HEK293 (cell line): ENCODE results near the gene GABBR2.

Source experiments
- CTCF ChIA-PET: fragments of 350-600 bp; formaldehyde crosslinking; extraction: SDS; loops from one replicate; lab custom pipeline; 2021; ENCODE audit warnings: antibody characterized with exemption; lab: Yijun Ruan, JAX
- POLR2A ChIA-PET: fragments of 300-600 bp; formaldehyde crosslinking; extraction: SDS; loops from one replicate; lab custom pipeline; 2020; ENCODE audit warnings: antibody characterized with exemption, inconsistent platforms; lab: Yijun Ruan, JAX
- H3K27ac ChIP-seq: fragments of 200-500 bp; sonication (Bioruptor generic); 2 replicates; pipeline ENCODE4 v1.5.1; 2014; ENCODE audit warnings: low read depth, low read length, control low read depth, inconsistent platforms; ENCODE audit errors: extremely low read depth
- H3K36me3 ChIP-seq, 2 experiments: fragments of 200-500 bp in 1 of 2; sonication (Bioruptor generic) in 1 of 2; 1 replicate in 1 of 2; 2 replicates in 1 of 2; pipeline ENCODE4 v1.5.1; 2014 to 2017; ENCODE audit warnings: inconsistent platforms in 2 of 2, low read length in 2 of 2; ENCODE audit not compliant: control insufficient read depth in 2 of 2, insufficient read depth in 1 of 2
- H3K4me1 ChIP-seq: fragments of 200-500 bp; sonication (Bioruptor generic); 2 replicates; pipeline ENCODE4 v1.5.1; 2014; ENCODE audit warnings: mild to moderate bottlenecking, low read length, inconsistent platforms; ENCODE audit not compliant: control insufficient read depth, insufficient read depth
- H3K4me3 ChIP-seq: 2 replicates; pipeline ENCODE4 v1.5.1; 2011; ENCODE audit warnings: low read depth, mild to moderate bottlenecking, control low read depth, low read length, moderate library complexity
- H3K9me3 ChIP-seq: fragments of 200-500 bp; sonication (Bioruptor generic); 2 replicates; pipeline ENCODE4 v1.5.1; 2014; ENCODE audit warnings: low read depth, low read length, inconsistent platforms; ENCODE audit not compliant: control insufficient read depth, insufficient read depth
- EGR2 ChIP-seq: fragments of 450-650 bp; formaldehyde crosslinking; IDR thresholded peaks from 2 replicates; pipeline ENCODE4 v1.5.1; 2016; ENCODE audit warnings: low read depth, missing biosample characterization, missing genetic modification characterization
- GLIS2 ChIP-seq: fragments of 450-650 bp; formaldehyde crosslinking; IDR thresholded peaks from 2 replicates; pipeline ENCODE4 v1.5.1; 2016; ENCODE audit warnings: missing biosample characterization, missing genetic modification characterization
- KLF1 ChIP-seq: fragments of 450-650 bp; formaldehyde crosslinking; IDR thresholded peaks from 2 replicates; pipeline ENCODE4 v1.5.1; 2016; ENCODE audit warnings: missing biosample characterization, missing genetic modification characterization
- KLF8 ChIP-seq: fragments of 450-650 bp; formaldehyde crosslinking; IDR thresholded peaks from 2 replicates; pipeline ENCODE4 v1.5.1; 2016; ENCODE audit warnings: missing biosample characterization, missing genetic modification characterization
- MZF1 ChIP-seq: fragments of 450-650 bp; formaldehyde crosslinking; IDR thresholded peaks from 2 replicates; pipeline ENCODE4 v1.5.1; 2017; ENCODE audit warnings: missing biosample characterization, missing genetic modification characterization, borderline replicate concordance
- OVOL3 ChIP-seq: fragments of 450-650 bp; formaldehyde crosslinking; IDR thresholded peaks from 2 replicates; pipeline ENCODE4 v1.5.1; 2016; ENCODE audit warnings: missing biosample characterization, missing genetic modification characterization
- YY1 ChIP-seq: fragments of 450-650 bp; formaldehyde crosslinking; IDR thresholded peaks from 2 replicates; pipeline ENCODE4 v1.5.1; 2018; ENCODE audit warnings: missing biosample characterization, missing genetic modification characterization
- ZBTB17 ChIP-seq: fragments of 450-650 bp; formaldehyde crosslinking; IDR thresholded peaks from 2 replicates; pipeline ENCODE4 v1.5.1; 2016; ENCODE audit warnings: missing biosample characterization, missing genetic modification characterization
- ZBTB7A ChIP-seq: fragments of 450-650 bp; formaldehyde crosslinking; IDR thresholded peaks from 2 replicates; pipeline ENCODE4 v1.5.1; 2016; ENCODE audit warnings: low read depth, missing biosample characterization, missing genetic modification characterization
- ZFHX2 ChIP-seq: fragments of 450-650 bp; formaldehyde crosslinking; conservative IDR thresholded peaks from 2 replicates; pipeline ENCODE4 v1.5.1; 2016; ENCODE audit warnings: missing biosample characterization, missing genetic modification characterization
- ZFP37 ChIP-seq: fragments of 450-650 bp; formaldehyde crosslinking; IDR thresholded peaks from 2 replicates; pipeline ENCODE4 v1.5.1; 2016; ENCODE audit warnings: missing biosample characterization, missing genetic modification characterization
- ZNF114 ChIP-seq: fragments of 450-650 bp; formaldehyde crosslinking; IDR thresholded peaks from 2 replicates; pipeline ENCODE4 v1.5.0; 2017; ENCODE audit warnings: missing biosample characterization, missing genetic modification characterization
- ZNF202 ChIP-seq: fragments of 450-650 bp; formaldehyde crosslinking; IDR thresholded peaks from 2 replicates; pipeline ENCODE4 v1.5.1; 2016; ENCODE audit warnings: missing biosample characterization, missing genetic modification characterization, borderline replicate concordance
- ZNF23 ChIP-seq: fragments of 450-650 bp; formaldehyde crosslinking; IDR thresholded peaks from 2 replicates; pipeline ENCODE4 v1.5.1; 2016; ENCODE audit warnings: missing biosample characterization, missing genetic modification characterization, borderline replicate concordance
- ZNF366 ChIP-seq: fragments of 450-650 bp; formaldehyde crosslinking; conservative IDR thresholded peaks from 2 replicates; pipeline ENCODE4 v1.5.1; 2016; ENCODE audit warnings: missing biosample characterization, missing genetic modification characterization
- ZNF426 ChIP-seq: fragments of 450-650 bp; formaldehyde crosslinking; IDR thresholded peaks from 2 replicates; pipeline ENCODE4 v1.5.1; 2017; ENCODE audit warnings: missing biosample characterization, missing genetic modification characterization, mild to moderate bottlenecking, inconsistent platforms, moderate library complexity
- ZNF600 ChIP-seq: fragments of 450-650 bp; formaldehyde crosslinking; IDR thresholded peaks from 2 replicates; pipeline ENCODE4 v1.5.1; 2016; ENCODE audit warnings: missing biosample characterization, missing genetic modification characterization
- ZNF623 ChIP-seq: fragments of 450-650 bp; formaldehyde crosslinking; IDR thresholded peaks from 2 replicates; pipeline ENCODE4 v1.5.1; 2016; ENCODE audit warnings: missing biosample characterization, missing genetic modification characterization
- ZNF747 ChIP-seq: fragments of 450-650 bp; formaldehyde crosslinking; IDR thresholded peaks from 2 replicates; pipeline ENCODE4 v1.5.1; 2016; ENCODE audit warnings: missing biosample characterization, missing genetic modification characterization
- ZNF791 ChIP-seq: fragments of 450-650 bp; formaldehyde crosslinking; IDR thresholded peaks from 2 replicates; pipeline ENCODE4 v1.5.1; 2016; ENCODE audit warnings: missing biosample characterization, missing genetic modification characterization
- ZNF837 ChIP-seq: fragments of 450-650 bp; formaldehyde crosslinking; IDR thresholded peaks from 2 replicates; pipeline ENCODE4 v1.5.1; 2016; ENCODE audit warnings: missing biosample characterization, missing genetic modification characterization
- TF ChIP-seq, protein P1 (sequence below): fragments of 450-650 bp; formaldehyde crosslinking; IDR thresholded peaks from 2 replicates; pipeline ENCODE4 v1.5.1; 2016; ENCODE audit warnings: missing biosample characterization, missing genetic modification characterization, borderline replicate concordance
- TF ChIP-seq, protein P2 (sequence below): fragments of 450-650 bp; IDR thresholded peaks from 2 replicates; pipeline ENCODE4 v1.5.1; 2018; ENCODE audit warnings: missing biosample characterization, mild to moderate bottlenecking, missing genetic modification characterization
- TF ChIP-seq, protein P3 (sequence below): fragments of 450-650 bp; formaldehyde crosslinking; IDR thresholded peaks from 2 replicates; pipeline ENCODE4 v1.5.1; 2016; ENCODE audit warnings: missing biosample characterization, missing genetic modification characterization

GABBR2 gene

DNA sequence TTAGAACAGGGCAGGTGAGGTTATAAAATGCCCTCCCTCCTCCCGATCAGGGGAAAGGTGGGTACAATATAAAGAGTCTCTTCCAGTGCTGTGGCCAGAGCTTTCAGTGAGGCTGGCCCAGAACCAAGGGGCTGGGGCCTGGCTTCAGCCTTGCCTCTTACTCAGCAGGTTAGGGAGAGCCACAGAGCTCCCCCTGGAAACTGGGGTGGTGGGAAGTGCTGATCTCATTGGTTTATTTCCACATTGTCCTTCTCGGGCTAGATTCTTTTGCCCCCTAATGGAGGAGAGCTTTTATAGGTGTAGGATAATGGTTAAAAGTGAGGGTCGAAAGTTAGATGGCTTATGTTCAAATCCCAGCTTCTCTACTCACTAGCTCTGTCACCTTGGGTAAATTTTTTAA is 266.6 kb downstream of the GABBR2 start:
- Histone ChIP-seq H3K4me1 (no peaks in the 10 kb centered on the region), H3K9me3 (no peaks in the 10 kb centered on the region)
- ChIA-PET POLR2A (no interaction called here), CTCF (interaction anchor here (0.5 to 1.0 kb wide), 2 partner anchors 34 to 135 kb away, joined by 4 to 6 read pairs; no protein-coding TSS in a partner anchor)
- TF ChIP-seq GLIS2 (no peak), ZNF23 (no peak), ZNF600 (tag by site-specific recombination) (no peak), ZNF114 (tag by site-specific recombination) (no peak), ZNF837 (no peak), KLF8 (tag by site-specific recombination) (no peak), MZF1 (no peak), KLF1 (no peak), YY1 (tag by site-specific recombination) (no peak), ZNF623 (tag by site-specific recombination) (no peak)
- TF ChIP-seq, protein P1, sequence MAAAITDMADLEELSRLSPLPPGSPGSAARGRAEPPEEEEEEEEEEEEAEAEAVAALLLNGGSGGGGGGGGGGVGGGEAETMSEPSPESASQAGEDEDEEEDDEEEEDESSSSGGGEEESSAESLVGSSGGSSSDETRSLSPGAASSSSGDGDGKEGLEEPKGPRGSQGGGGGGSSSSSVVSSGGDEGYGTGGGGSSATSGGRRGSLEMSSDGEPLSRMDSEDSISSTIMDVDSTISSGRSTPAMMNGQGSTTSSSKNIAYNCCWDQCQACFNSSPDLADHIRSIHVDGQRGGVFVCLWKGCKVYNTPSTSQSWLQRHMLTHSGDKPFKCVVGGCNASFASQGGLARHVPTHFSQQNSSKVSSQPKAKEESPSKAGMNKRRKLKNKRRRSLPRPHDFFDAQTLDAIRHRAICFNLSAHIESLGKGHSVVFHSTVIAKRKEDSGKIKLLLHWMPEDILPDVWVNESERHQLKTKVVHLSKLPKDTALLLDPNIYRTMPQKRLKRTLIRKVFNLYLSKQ (tag by site-specific recombination): no peak
- TF ChIP-seq, all 188 proteins: peak for 0
- Histone ChIP-seq H3K36me3 (no peaks in the 10 kb centered on the region), H3K4me3 (no peak overlapping the region), H3K27ac (no peak overlapping the region)

DNA sequence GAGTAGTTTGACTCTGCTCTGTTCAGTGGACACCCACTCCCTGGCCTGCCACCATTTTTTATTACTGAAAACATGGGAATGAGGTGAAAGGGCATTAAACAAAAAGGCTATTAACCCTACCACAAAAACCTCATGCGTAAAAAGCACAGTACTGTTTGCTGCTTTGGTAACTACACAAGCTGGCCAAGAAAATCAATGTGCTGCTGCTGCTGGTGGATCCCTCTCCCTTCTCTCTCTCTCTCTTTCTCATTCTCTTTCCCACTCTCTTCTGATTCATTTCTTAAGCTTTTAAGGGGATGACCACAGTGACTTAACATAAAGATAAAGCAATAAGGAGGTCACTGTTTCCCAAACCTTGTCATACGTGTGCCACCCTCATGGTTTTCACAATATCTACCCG is 270.1 kb downstream of the GABBR2 start:
- ChIA-PET POLR2A (no interaction called here), CTCF (no interaction called here)
- Histone ChIP-seq H3K4me3 (no peak overlapping the region), H3K9me3 (no peaks in the 10 kb centered on the region), H3K27ac (no peak overlapping the region), H3K4me1 (no peaks in the 10 kb centered on the region), H3K36me3 (no peaks in the 10 kb centered on the region)
- TF ChIP-seq ZNF426: no peak

DNA sequence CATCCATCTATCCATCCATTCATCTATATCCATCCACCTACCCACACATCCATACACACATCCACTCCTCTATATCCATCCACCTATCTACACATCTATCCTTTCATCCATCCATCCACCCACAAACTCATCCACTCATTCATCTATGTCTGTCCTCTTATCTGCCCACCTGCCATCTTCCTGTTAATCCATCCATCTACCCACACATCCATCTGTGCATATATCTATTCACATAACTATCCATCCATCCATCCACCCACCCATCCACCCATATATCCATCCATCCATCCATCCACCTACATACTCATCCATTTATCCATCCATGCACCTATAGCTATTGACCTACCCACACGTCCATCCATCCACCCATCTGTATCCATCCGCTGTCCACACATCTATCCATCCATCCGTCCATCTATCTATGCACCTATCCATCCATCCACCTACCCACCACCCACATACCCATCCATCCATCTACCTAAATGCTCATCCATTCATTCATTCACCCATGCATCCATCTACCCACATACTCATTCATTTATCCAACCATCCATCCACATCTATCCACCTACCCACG is 271.2 kb downstream of the GABBR2 start:
- POLR2A ChIA-PET: no interaction called here
- CTCF ChIA-PET: no interaction called here
- Histone ChIP-seq H3K4me1 (no peaks in the 10 kb centered on the region), H3K27ac (no peak overlapping the region), H3K36me3 (no peaks in the 10 kb centered on the region), H3K4me3 (no peak overlapping the region), H3K9me3 (no peaks in the 10 kb centered on the region)
- TF ChIP-seq ZNF366 (tag by site-specific recombination) (peak; percentile 75), ZFHX2 (tag by site-specific recombination) (peak; percentile 64), ZFP37 (no peak), OVOL3 (tag by site-specific recombination) (no peak), KLF8 (tag by site-specific recombination) (no peak), ZNF202 (tag by site-specific recombination) (no peak), ZNF791 (tag by site-specific recombination) (no peak), ZNF747 (peak; percentile 31; the same call in 1 of the 2 replicates), ZBTB7A (tag by site-specific recombination) (no peak), EGR2 (tag by site-specific recombination) (peak; percentile 94), ZBTB17 (tag by site-specific recombination) (peak; percentile 45; the same call in 1 of the 2 replicates)
- TF ChIP-seq, protein P2, sequence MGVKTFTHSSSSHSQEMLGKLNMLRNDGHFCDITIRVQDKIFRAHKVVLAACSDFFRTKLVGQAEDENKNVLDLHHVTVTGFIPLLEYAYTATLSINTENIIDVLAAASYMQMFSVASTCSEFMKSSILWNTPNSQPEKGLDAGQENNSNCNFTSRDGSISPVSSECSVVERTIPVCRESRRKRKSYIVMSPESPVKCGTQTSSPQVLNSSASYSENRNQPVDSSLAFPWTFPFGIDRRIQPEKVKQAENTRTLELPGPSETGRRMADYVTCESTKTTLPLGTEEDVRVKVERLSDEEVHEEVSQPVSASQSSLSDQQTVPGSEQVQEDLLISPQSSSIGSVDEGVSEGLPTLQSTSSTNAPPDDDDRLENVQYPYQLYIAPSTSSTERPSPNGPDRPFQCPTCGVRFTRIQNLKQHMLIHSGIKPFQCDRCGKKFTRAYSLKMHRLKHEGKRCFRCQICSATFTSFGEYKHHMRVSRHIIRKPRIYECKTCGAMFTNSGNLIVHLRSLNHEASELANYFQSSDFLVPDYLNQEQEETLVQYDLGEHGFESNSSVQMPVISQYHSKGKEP (tag by site-specific recombination): no peak
- TF ChIP-seq, protein P3, sequence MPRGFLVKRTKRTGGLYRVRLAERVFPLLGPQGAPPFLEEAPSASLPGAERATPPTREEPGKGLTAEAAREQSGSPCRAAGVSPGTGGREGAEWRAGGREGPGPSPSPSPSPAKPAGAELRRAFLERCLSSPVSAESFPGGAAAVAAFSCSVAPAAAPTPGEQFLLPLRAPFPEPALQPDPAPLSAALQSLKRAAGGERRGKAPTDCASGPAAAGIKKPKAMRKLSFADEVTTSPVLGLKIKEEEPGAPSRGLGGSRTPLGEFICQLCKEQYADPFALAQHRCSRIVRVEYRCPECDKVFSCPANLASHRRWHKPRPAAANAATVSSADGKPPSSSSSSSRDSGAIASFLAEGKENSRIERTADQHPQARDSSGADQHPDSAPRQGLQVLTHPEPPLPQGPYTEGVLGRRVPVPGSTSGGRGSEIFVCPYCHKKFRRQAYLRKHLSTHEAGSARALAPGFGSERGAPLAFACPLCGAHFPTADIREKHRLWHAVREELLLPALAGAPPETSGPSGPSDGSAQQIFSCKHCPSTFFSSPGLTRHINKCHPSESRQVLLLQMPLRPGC (tag by site-specific recombination): no peak
